ENCODE results near the gene PGM3.

PGM3 gene

DNA sequence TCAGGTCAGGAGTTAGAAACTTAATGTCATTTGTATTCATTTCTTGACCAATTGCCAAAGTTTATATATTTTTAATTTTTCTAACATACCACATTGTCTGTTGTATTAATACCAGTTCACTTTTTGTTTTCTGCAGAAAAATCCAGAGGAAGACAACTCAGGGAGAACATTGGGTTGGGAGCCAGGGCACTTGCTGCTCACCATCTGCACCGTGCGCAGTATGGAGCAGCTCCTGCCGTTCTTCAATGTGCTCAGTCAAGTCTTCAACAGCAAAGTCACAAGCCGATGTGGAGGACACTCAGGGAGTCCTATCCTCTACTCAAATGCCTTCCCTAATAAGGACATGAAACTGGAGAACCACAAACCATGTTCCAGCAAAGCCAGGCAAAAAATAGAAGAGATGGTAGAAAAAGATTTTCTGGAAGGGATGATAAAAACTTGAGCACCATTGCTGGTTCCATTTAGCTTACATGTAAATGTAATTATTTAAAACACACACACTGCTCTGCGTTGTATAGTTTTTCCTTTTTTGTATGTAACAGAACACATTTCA is 25.3 kb downstream of the PGM3 start:
- H3K4me3 ChIP-seq (replicated peaks; ENCODE audit: low read depth, low read length): no peak overlapping the region
- TF ChIP-seq, protein P1, sequence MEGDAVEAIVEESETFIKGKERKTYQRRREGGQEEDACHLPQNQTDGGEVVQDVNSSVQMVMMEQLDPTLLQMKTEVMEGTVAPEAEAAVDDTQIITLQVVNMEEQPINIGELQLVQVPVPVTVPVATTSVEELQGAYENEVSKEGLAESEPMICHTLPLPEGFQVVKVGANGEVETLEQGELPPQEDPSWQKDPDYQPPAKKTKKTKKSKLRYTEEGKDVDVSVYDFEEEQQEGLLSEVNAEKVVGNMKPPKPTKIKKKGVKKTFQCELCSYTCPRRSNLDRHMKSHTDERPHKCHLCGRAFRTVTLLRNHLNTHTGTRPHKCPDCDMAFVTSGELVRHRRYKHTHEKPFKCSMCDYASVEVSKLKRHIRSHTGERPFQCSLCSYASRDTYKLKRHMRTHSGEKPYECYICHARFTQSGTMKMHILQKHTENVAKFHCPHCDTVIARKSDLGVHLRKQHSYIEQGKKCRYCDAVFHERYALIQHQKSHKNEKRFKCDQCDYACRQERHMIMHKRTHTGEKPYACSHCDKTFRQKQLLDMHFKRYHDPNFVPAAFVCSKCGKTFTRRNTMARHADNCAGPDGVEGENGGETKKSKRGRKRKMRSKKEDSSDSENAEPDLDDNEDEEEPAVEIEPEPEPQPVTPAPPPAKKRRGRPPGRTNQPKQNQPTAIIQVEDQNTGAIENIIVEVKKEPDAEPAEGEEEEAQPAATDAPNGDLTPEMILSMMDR (IDR thresholded peaks at IDR 0.05; ENCODE audit: low read length, missing control alignments): no peak
- DNase-seq (ENCODE audit: low read depth): no peak

DNA sequence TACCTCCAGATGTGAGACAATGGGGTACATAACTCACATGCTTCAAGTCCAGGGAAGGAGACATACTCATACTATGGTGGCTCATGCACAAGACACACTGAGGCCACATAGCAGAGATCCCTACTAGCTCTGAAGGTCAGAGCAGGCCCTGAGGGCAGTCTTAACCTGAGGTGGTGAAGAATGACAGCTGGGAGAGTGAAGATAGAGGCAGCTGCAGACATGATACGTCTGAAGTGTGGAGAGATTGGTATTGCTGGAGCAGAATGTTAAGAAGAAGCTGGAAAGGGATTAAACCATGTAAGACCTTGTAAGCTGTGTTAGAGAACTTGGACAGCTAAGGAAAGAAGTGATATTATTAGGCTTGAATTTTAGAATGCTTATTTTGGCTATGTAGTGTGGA is 32.9 kb downstream of the PGM3 start:
- TF ChIP-seq, protein P1 (IDR thresholded peaks at IDR 0.05; ENCODE audit: low read length, missing control alignments): no peak
- no peak for DNase-seq (ENCODE audit: low read depth)
- H3K4me3 ChIP-seq (replicated peaks; ENCODE audit: low read depth, low read length): no peak overlapping the region

GRCh38 chr6:83155794-83156193 is 37.3 kb downstream of the PGM3 start:
- H3K4me3 ChIP-seq (replicated peaks; ENCODE audit: low read depth, low read length): no peak overlapping the region
- TF ChIP-seq, protein P1 (IDR thresholded peaks at IDR 0.05; ENCODE audit: low read length, missing control alignments): no peak
- DNase-seq (ENCODE audit: low read depth): no peak

DNA sequence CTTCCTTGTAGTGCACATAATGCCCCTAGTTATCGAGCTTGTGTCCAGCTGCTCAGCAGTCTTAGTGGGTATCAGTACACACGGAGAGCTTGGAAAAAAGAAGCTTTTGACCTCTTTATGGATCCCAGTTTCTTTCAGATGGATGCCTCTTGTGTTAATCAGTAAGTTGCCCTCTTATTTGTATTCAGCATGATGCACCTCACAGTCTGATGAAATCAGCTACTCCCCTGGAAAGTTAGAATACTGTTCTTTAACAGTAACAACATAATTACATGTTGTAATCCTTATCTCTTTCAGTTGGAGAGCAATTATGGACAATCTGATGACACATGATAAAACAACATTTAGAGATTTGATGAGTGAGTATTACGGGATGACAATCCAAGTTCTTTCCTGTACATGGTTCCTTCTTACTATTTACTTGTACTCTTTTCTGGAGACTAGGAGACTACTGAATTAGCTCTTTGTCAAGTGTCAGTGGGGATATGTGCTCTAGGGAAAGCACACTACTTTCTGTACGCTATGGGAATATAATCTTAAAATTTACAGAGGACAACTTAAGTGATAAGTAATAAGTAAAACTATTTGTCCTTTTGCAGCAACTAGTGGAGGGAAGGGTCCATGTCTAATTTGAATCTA is 39.1 kb downstream of the PGM3 start:
- no peak overlapping the region for H3K4me3 ChIP-seq (replicated peaks; ENCODE audit: low read depth, low read length)
- peak; percentile 13 for DNase-seq (ENCODE audit: low read depth)
- TF ChIP-seq, protein P1 (IDR thresholded peaks at IDR 0.05; ENCODE audit: low read length, missing control alignments): no peak

- DNase-seq (ENCODE audit: low read depth): no peak
- no peak overlapping the region for H3K4me3 ChIP-seq (replicated peaks; ENCODE audit: low read depth, low read length)
- TF ChIP-seq, protein P1 (IDR thresholded peaks at IDR 0.05; ENCODE audit: low read length, missing control alignments): no peak
Measured at GRCh38 chr6:83152913-83153312, 40.2 kb downstream of the PGM3 start.

DNA sequence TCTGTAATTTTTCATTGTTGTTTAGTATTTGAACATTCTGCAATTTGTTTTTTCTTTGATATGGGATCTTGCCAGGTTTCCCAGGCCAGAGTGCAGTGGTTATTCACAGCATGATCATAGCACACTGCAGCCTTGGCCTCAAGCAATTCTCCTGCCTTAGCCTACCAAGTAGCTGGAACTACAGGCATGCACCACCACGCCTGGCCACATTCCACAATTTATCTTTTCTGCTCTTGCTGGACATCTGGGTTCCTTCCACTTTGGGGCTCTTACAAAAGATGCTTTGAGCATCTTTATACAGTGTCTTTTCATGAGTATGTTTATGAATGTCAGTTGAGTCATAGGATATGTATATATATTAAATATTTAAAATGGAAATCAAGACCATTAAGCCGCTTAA is 42.0 kb downstream of the PGM3 start:
- H3K4me3 ChIP-seq (replicated peaks; ENCODE audit: low read depth, low read length): no peak overlapping the region
- no peak for DNase-seq (ENCODE audit: low read depth)
- TF ChIP-seq, protein P1 (IDR thresholded peaks at IDR 0.05; ENCODE audit: low read length, missing control alignments): no peak

DNA sequence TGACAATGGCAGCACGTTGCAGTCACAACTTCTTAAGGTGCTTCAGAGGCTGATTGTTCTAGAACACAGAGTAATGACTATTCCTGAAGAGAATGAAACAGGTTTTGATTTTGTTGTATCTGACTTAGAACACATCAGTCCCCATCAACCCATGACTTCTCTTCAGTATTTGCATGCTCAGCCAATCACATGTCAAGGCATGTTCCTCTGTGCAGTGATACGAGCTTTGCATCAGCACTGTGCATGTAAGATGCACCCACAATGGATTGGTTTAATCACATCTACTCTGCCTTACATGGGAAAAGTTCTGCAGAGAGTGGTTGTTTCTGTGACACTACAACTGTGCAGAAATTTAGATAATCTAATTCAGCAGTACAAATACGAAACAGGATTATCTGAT is 54.3 kb downstream of the PGM3 start:
- no peak overlapping the region for H3K4me3 ChIP-seq (replicated peaks; ENCODE audit: low read depth, low read length)
- TF ChIP-seq, protein P1 (IDR thresholded peaks at IDR 0.05; ENCODE audit: low read length, missing control alignments): no peak
- no peak for DNase-seq (ENCODE audit: low read depth)

All from fibroblast of pulmonary artery (primary cell).